ENCODE results near the gene KLF9.

DNA sequence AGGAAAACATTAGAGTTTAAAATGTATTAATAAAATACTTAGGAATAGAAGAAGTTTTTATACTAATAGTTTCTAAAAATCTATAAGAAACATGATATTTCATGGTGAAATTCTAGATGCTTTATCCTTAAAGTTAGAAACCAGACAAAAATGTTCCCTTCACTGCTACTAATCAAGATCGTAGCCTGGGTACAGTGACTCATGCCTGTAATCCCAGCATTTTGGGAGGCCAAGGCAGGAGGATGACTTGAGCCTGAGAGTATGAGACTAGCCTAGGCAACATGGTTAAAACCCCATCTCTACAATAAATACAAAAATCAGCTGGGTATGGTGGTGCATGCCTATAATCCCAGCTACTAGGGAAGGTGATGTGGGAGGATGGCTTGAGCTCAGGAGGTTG is 30.4 kb upstream of the KLF9 start:
- TF ChIP-seq, protein P1, sequence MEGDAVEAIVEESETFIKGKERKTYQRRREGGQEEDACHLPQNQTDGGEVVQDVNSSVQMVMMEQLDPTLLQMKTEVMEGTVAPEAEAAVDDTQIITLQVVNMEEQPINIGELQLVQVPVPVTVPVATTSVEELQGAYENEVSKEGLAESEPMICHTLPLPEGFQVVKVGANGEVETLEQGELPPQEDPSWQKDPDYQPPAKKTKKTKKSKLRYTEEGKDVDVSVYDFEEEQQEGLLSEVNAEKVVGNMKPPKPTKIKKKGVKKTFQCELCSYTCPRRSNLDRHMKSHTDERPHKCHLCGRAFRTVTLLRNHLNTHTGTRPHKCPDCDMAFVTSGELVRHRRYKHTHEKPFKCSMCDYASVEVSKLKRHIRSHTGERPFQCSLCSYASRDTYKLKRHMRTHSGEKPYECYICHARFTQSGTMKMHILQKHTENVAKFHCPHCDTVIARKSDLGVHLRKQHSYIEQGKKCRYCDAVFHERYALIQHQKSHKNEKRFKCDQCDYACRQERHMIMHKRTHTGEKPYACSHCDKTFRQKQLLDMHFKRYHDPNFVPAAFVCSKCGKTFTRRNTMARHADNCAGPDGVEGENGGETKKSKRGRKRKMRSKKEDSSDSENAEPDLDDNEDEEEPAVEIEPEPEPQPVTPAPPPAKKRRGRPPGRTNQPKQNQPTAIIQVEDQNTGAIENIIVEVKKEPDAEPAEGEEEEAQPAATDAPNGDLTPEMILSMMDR (IDR thresholded peaks at IDR 0.05): no peak
- TF ChIP-seq ZFX (IDR thresholded peaks at IDR 0.05; ENCODE audit: borderline replicate concordance): no peak
